ENCODE data around the gene LITAF.
"Not testable (repeated sequence)": the region's sequence is repeated elsewhere in the genome, so short reads cannot be mapped to it uniquely, and the experiment has no call there.

The LITAF gene

GRCh38 chr16:11597235-11598095 lies 10.7 kb upstream of the LITAF start:
- no peak for DNase-seq

DNA sequence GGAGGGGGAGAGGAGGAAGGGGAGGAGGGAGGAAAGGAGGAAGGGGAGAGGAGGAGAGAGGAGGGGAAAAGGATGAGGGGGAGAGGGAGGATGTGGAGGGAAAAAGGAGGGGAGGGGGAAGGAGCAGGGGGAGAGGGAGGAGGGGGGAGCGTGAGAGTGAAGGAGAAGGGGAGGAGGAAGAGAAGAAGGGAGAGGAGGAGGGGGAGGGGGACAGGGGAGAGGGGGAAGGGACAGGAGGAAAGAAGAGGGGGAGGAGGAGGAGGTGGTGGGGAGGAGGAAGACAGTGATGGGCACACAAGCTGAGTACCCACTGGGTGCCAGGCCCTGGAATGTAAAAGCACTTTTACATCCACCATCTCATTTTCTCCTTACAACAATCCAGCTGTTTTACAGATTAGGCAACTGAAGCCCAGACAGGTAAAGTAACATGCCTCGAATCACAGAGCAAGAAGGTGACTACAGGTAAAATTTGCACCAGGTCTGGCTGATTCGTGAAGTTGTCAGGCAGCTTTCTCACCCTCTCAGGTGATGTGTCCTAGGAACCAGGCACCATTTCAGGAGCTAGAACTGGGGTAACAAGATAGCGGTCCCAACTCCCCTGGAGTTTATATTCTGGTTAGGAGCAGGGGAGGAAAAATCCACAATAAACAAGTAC lies 10.0 kb upstream of the LITAF start:
- DNase-seq: no peak

DNA sequence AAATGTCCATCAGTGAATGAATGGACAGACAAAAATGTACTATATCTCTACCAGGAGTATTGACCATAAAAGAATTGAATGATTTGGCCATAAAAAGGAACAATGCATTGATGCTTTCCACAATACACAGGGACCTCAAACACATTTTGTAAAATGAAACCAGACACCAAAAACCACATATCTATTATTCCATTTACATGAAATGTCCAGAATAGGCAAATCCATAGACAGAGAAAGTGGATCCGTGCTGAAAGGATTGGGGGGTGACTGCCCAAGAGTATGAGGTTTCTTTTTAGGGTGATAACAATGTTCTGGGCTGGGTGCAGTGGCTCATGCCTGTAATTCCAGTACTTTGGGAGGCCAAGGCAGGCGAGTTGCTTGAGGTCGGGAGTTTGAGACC lies 6.9 kb upstream of the LITAF start:
- DNase-seq: no peak

DNA sequence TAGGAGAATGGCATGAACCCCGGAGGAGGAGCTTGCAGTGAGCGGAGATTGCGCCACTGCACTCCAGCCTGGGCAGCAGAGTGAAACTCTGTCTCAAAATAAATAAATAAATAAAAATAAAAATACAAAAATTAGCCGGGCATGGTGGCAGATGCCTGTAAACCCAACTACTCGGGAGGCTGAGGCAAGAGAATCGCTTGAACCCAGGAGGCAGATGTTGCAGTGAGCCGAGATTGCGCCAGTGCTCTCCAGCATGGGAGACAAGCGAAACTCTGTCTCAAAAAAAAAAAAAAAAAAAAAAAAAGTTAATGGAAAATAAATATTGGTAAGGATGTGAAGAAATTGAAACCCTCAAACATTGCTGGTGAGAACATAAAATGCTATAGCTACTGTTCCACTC lies 6.4 kb upstream of the LITAF start:
- DNase-seq: not testable (repeated sequence)

DNA sequence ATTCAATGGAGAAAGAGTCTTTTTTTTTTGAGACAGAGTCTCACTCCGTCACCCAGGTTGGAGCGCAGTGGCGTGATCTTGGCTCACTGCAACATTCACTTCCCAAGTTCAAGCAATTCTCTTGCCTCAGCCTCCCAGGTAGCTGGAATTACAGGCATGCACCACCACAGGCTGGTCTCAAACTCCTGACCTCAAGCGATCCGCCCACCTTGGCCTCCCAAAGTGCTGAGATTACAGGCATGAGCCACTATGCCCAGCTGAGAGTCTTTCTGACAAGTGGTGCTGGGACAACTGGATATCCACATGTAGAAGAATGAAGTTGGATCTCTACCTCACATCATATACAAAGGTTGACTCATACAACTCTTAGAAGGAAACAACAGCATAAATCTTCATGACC lies 4.9 kb upstream of the LITAF start:
- DNase-seq: not testable (repeated sequence)

- DNase-seq: no peak
Measured at GRCh38 chr16:11589198-11589550, 2.5 kb upstream of the LITAF start.

DNA sequence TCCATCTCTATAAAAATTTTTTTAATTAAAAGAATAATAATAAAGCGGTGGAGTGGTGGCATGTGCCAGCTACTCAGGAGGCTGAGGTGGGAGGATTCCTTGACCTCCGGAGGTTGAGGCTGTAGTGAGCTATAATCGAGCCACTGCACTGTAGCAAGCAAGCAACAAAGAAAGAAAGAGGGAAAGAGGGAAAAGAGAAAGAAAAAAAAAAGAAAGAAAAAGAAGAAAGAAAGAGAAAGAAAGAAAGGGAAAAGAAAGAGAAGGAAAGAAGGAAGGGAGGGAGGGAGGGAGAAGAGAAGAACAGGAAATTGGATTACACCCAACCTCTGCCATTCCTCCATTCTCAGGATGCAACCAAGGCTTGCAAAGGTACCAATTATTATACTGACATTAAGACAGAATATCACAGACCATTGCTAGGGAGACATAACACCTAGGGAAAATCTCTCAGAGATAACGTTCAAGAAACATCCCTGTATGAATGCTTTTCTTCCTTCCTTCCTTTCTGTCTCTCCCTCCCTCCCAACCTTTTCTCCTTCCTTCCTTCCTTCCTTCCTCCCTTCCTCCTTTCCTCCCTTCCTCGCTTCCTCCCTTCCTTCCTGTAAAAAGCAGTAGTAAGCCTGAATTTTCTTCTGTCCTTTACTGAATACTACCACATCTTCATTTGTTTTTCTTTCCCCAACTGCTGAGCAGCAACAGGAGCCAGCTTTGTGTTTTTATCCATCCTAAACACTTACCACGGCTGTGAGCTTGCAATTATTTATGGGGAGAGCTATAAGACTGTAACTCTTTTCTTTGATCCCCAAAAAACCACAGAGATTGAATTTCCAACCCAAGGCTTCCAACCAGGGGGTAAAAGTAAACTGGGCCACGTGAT lies 1.8 kb upstream of the LITAF start:
- no peak for DNase-seq

- DNase-seq: no peak
Measured at GRCh38 chr16:11587643-11588247, 1.0 kb upstream of the LITAF start.

DNA sequence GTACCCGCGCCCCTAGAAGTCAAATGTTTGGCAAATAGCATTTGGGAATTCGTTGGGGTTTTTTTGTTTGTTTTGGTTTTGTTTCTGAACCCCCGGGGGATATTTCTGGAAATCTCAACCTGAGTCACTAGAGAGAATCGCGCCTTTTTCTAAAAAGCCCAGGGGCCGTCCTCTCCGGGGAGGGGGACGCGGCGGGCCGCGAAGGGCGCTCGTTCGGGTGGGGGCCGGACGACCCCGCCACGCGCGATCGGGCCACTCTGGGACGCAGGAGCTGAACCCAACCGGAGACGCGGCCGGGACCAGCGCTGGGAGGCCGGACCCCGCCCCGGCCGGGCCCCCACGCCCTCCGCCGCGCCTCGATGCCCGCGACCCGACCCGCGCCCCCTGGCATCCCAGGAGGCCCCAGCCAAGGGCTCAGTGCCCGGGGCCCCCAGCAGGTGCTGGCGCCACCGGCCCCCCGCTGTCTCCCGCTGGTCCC lies 302 bp downstream of the LITAF start:
- no peak for DNase-seq

GRCh38 chr16:11585460-11586377 lies 1.0 kb downstream of the LITAF start:
- peak; percentile 44 to 52 for DNase-seq

DNA sequence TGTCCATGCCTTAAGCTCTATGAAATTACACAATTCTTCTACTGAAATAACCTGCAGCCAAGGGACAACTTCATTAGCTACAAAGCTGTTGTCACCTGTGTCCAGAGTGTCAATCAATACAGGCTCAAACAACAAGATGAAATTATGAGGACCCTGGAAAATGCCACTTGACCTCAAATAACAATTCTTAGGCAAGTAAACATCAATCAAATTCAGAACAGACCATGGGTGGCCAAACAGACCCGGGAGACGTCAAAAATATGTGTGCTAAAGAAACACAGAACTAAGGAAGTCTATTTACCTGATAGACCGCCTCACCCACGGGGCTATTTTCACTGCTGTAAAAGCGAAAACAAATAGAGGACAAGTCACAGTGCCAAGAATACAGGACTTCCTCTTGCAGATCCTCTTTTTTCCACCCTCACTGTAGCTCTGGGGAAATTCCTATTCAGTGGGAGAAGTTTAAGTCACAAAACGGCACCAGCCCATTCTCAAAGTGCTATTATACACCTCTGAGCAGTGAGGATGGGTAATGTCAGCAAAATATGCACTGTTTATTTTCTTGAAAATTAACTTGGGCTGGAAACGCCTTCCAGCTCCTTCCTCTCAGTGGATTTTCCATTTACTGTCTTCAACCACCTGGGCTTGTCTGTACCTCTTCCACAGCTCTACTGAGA lies 2.7 kb downstream of the LITAF start:
- DNase-seq: no peak

DNA sequence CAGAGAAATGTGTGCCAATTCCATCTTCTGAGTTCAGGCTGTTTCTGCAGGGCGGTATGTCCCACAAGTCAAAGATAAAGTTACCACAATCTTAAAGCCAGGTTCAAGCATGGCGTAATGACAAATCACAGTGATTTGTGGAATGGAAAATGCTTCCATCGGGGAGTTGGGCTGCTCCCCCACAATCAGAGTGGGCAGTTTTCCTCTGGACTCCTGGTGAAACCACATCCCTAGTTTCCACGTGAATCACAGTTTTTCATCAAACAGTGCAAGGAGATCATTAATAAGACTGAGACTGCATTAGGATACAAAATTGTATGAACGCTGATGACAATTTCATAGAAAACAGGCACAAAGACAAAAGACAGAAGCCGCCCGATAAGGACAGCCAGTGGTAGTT lies 3.6 kb downstream of the LITAF start:
- no peak for DNase-seq

DNA sequence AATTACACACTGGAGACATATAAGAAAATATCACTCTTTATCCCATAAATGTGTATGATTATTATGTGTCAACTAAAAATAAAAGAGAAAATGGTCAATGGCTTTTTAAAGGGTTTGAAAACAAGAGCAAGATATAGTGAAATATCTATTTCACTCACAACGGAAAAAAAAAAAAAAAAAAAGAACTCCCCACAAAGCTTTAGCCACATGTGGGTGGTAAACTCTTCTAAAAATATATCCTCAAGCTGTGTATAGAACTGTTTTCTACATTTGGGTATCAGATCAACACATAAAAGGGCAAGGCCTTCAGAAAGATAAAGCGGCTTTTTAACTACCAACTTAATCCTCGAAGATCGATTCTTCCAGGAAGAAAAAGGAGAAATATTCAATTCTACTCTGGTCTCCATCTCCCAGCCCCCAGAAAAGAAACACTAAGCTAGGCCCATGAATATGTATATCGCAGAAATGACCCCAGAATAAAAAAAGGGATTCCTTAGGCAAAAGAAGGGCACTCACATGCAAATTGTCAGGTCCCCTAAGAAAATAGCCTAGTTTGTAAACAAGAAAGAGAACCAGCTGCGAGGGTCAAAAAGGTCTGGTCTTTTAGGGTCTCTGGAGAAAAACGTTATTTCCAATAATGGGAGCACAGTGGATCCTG lies 4.4 kb downstream of the LITAF start:
- no peak for DNase-seq

- DNase-seq: no peak
Measured at GRCh38 chr16:11581678-11582077, 5.0 kb downstream of the LITAF start.

DNA sequence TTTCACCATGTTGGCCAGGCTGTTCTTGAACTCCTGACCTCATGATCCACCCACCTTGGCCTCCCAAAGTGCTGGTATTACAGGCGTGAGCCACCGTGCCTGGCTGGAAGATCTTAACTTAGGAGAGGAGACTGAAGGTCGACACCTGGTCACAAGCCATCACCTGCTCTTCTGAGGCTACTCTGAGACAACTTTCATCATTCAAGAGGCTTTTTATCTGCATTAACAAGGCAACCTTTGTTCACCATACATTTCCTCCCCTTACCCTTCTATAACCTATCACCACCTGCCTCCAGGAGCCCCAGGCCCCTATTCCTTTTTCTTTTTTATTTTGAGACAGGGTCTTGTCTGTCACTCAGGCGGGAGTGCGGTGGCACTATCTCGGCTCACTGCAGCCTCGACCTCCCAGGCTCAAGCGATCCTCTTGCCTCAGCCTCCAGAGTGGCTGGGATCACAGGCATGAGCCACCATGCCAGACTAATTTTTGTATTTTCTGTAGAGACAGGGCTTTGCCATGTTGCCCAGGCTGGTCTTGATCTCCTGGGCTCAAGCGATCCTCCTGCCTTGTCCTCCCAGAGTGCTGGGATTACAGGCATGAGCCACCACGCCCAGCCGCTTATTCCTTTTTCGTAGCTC lies 6.2 kb downstream of the LITAF start:
- no peak for DNase-seq

- not testable (repeated sequence) for DNase-seq
Measured at GRCh38 chr16:11577290-11577660, 9.4 kb downstream of the LITAF start.

DNA sequence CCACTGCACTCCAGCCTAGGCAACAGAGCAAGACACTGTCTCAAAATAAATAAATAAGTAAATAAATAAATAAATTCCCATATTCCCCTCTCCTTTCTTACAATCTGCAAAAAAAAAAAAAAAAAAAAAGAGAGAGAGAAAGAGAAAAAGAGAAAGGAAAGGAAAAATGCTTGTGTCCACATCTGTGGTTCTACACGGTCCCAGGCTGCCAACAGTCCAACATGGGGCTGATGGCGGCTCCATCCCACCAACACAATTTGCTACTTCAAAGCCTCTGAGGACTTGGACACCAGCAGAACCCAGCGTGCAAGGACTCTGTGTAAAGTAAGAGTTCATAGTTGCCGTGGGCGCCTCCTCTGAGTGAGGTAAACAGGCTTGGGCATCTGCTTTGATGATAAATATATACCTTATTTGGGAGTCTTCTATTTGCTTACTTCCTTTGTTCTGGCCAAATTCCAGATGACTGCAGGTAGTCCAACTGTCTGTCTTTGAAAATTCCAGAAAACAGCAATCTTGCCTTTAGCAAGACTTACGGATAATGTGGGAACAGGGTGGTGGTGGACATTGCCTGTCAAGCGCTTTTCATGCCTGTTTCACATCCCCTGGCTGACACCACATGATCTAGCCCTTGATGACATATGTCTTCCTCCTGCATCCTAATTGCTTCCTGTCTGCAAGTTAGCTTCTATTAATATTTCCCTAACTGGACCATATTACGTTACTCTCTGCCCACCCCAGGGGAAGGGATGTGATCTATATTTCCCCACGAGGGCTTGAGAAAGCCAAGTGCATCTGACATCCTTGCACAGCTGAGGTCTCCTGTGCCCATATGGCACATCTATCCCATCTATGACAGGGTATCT lies 10.1 kb downstream of the LITAF start:
- DNase-seq: no peak

GRCh38 chr16:11575223-11575589 lies 11.5 kb downstream of the LITAF start:
- DNase-seq: no peak

DNA sequence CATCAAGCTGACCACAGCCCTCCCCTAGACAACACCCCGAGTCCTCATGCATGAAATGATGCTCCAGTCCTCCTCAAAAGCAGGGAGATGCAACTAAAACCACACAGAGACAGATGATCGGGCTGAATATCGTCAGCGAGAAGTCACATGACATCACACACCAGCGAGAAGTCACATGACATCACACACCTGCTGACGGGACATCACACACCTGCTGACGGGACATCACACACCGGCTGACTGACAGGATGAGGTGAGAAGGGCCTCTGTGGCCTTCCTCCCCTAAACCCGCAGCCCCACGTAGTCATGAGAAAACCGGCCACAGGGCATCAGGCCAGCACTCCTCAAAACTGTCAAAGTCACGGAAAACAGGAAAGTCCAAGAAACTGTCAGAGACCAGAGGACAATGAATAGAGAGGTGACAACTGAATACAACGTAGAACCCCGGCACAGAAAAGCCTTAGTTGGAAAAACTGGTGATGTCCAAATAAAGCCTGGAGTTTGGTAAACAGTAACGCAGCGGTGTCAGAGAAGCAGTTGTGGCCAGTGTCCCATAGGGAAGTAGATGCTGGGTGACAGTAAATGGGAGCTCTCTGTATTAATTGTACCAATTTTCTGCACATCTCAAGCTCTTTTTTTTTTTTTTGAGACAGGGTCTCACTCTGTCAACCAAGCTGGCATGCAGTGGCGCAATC lies 14.3 kb downstream of the LITAF start:
- no peak for DNase-seq

Measured in activated T-cell treated with anti-CD3 and anti-CD28 coated beads, Interleukin-2, amount 50 U/mL, for 48 hours (primary cell).